HG02798 (cell line): ENCODE measurements around the gene PERM1.
A peak's percentile ranks its signal among the peaks of the same experiment; 100 is the strongest.

Experiments
- ATAC-seq: cut with Tn5 transposase; IDR thresholded peaks from one replicate; pipeline ENCODE4 v1.9.1; 2021; ENCODE audit warnings: mild to moderate bottlenecking; ENCODE audit not compliant: unreplicated experiment, poor library complexity

PERM1 gene

GRCh38 chr1:966135-966703, 15.7 kb downstream of the PERM1 start, which contains the start of gene PLEKHN1:
Gene PLEKHN1, plus strand, starts transcription at chr1:966482. Its CDS starts 50 bp downstream, at chr1:966532.
- peak; percentile 28 for ATAC-seq

- ATAC-seq: no peak
Observed at GRCh38 chr1:965526-966134, 16.3 kb downstream of the PERM1 start.

GRCh38 chr1:964691-965525, 17.0 kb downstream of the PERM1 start:
- ATAC-seq: no peak

- ATAC-seq: no peak
Observed at GRCh38 chr1:963746-964525, 18.0 kb downstream of the PERM1 start.

GRCh38 chr1:963301-963651, 18.6 kb downstream of the PERM1 start:
- ATAC-seq: no peak

GRCh38 chr1:962381-963300, 19.3 kb downstream of the PERM1 start:
- no peak for ATAC-seq

- ATAC-seq: no peak
Observed at GRCh38 chr1:961132-961669, 20.7 kb downstream of the PERM1 start.

- peak; percentile 40 for ATAC-seq
Observed at GRCh38 chr1:960363-961131, 21.3 kb downstream of the PERM1 start, which contains the start of gene KLHL17. Gene KLHL17, plus strand, starts transcription at chr1:960584. Its CDS starts 110 bp downstream, at chr1:960694.

GRCh38 chr1:959731-960362, 22.0 kb downstream of the PERM1 start:
- ATAC-seq: no peak

- peak; percentile 77 for ATAC-seq
Observed at GRCh38 chr1:958823-959730, 22.8 kb downstream of the PERM1 start, which contains the start of gene NOC2L. Gene NOC2L, minus strand, starts transcription at chr1:959256. Its CDS starts 16 bp downstream, at chr1:959240.

GRCh38 chr1:956636-957035, 25.3 kb downstream of the PERM1 start:
- no peak for ATAC-seq

- no peak for ATAC-seq
Observed at GRCh38 chr1:955474-955873, 26.4 kb downstream of the PERM1 start.

GRCh38 chr1:954927-955326, 27.0 kb downstream of the PERM1 start:
- ATAC-seq: no peak

GRCh38 chr1:953524-954320, 28.2 kb downstream of the PERM1 start:
- no peak for ATAC-seq

GRCh38 chr1:952603-953002, 29.3 kb downstream of the PERM1 start:
- ATAC-seq: no peak

- no peak for ATAC-seq
Observed at GRCh38 chr1:952201-952600, 29.7 kb downstream of the PERM1 start.
